Raji (cell line): ENCODE results near the gene DECR2.

Source experiments
- POLR2A ChIP-seq: IDR thresholded peaks from 2 replicates; pipeline ENCODE4 v1.6.1; 2011; ENCODE audit warnings: low read depth, low read length, control low read depth; ENCODE audit not compliant: insufficient read depth

Gene DECR2

DNA sequence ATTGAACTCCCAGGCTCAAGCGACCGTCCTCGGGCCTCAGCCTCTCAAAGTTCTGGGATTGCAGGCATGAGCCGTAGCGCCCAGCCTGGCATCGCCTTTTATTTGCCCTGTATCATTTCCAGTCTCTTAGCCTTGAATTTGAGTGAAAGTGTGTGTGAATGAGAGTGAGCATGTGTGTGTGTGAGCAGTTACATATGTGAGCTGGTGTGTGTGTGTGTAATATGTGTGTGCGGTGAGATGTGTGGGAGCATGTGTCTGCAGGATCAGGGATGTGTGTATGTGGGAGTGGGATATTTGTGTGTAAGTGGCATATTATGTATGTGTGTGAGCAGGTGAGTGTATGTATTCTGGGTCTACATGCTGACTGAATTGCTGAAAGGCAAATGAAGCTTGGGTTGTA lies 29.2 kb downstream of the DECR2 start:
- TF ChIP-seq POLR2A, result no peak

- no peak for TF ChIP-seq POLR2A
Observed at GRCh38 chr16:440627-441026, 38.9 kb downstream of the DECR2 start.

DNA sequence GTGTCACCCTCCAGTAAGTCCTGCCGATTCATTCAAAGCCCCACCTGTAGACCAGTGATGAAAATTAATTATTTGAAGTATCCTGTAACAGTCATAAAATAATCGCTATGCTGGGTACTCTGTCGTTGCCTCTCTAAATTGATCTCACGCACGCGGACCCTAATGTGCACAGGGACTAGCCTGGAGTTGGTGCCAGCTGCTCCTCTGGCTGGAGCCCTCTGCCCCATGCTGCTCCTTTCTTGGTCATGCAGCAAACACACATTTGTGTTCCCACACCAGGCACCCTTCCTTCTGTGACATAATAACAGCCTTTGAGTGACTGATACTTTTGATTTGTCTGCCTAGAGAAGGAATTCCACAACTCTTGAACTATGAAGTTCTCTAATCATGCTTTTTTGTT lies 39.8 kb downstream of the DECR2 start:
- TF ChIP-seq POLR2A, result no peak

DNA sequence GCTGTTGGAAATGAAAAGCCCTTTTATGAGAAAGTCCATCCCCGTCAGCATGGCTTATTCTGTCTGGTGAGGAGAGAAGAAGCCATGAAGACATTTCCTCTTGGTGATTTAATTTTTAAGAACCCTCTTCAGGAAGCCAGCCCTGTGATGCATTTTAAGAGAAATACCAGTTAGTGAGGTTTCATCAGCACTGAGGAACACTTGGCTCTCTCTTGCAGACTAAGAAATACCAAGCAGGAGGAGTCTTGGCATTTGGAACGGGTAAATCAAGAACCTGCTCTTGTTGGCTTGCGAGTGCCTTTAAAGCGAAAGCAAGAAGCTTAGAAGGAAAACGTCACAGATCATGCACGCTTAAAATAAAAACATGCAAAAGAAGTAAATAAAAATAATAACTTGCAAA lies 41.3 kb downstream of the DECR2 start:
- TF ChIP-seq POLR2A, result no peak

- TF ChIP-seq POLR2A, result no peak
Observed at GRCh38 chr16:444027-444426, 42.3 kb downstream of the DECR2 start.

- TF ChIP-seq POLR2A, result no peak
Observed at GRCh38 chr16:445566-445965, 43.9 kb downstream of the DECR2 start.

GRCh38 chr16:450385-450784 lies 48.7 kb downstream of the DECR2 start:
- TF ChIP-seq POLR2A, result no peak

- no peak for TF ChIP-seq POLR2A
Observed at GRCh38 chr16:450785-451512, 49.3 kb downstream of the DECR2 start.

DNA sequence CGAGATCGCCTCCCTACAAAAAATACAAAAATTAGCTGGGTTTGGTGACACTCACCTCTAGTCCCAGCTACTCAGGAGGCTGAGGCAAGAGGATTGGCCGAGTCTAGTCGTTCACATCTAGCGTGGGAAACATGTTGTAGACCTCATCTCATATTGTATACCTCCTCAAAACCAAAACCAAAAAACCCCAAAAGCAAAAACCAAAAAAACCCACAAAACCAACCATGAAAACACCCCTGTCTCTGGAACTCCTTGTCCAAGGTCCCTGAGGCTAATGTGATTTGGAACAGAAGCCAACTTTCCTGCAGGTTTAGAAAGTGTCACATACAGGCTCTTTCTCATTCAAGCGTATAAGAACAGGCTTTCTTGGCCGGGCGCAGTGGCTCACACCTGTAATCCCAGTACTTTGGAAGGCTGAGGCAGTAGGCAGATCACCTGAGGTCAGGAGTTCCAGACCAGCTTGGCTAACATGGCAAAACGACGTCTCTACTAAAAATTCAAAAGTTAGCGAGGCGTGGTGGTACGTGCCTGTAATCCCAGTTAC lies 52.8 kb downstream of the DECR2 start:
- no peak for TF ChIP-seq POLR2A

GRCh38 chr16:455453-455852 lies 53.8 kb downstream of the DECR2 start:
- no peak for TF ChIP-seq POLR2A

GRCh38 chr16:456891-457483 lies 55.3 kb downstream of the DECR2 start:
- no peak for TF ChIP-seq POLR2A

GRCh38 chr16:457732-458400 lies 56.2 kb downstream of the DECR2 start:
- TF ChIP-seq POLR2A, result no peak

- no peak for TF ChIP-seq POLR2A
Observed at GRCh38 chr16:459761-460160, 58.1 kb downstream of the DECR2 start.

GRCh38 chr16:460787-461186 lies 59.1 kb downstream of the DECR2 start:
- no peak for TF ChIP-seq POLR2A
